ENCODE measurements around the gene LRRC25.
A peak's percentile ranks its signal among the peaks of the same experiment; 100 is the strongest.

LRRC25 gene

GRCh38 chr19:18417250-18418028 is 20.0 kb upstream of the LRRC25 start:
- TF ChIP-seq, protein P1, sequence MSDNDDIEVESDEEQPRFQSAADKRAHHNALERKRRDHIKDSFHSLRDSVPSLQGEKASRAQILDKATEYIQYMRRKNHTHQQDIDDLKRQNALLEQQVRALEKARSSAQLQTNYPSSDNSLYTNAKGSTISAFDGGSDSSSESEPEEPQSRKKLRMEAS (IDR thresholded peaks at IDR 0.05; ENCODE audit: low read depth, low read length): no peak
- TF ChIP-seq CTCF (IDR thresholded peaks at IDR 0.05; ENCODE audit: low read depth, low read length) (no peak), POLR2A (IDR thresholded peaks at IDR 0.05; ENCODE audit: extremely low read depth, insufficient read length) (peak; percentile 31), MYC (IDR thresholded peaks at IDR 0.05; ENCODE audit: low read depth, low read length) (peak; percentile 61)
- DNase-seq (ENCODE audit: low read depth): peak; percentile 92
- peak overlapping the region; percentile 21 for H3K4me3 ChIP-seq (ENCODE audit: low read depth, low read length)

GRCh38 chr19:18416778-18417249 is 19.4 kb upstream of the LRRC25 start:
- DNase-seq (ENCODE audit: low read depth): peak; percentile 92
- H3K4me3 ChIP-seq (ENCODE audit: low read depth, low read length): peak overlapping the region; percentile 21
- TF ChIP-seq, protein P1 (IDR thresholded peaks at IDR 0.05; ENCODE audit: low read depth, low read length): peak; percentile 95
- TF ChIP-seq MYC (IDR thresholded peaks at IDR 0.05; ENCODE audit: low read depth, low read length): peak; percentile 88
- no peak for TF ChIP-seq CTCF (IDR thresholded peaks at IDR 0.05; ENCODE audit: low read depth, low read length)

GRCh38 chr19:18415178-18415867 is 17.9 kb upstream of the LRRC25 start:
- H3K4me3 ChIP-seq (ENCODE audit: low read depth, low read length): peak overlapping the region; percentile 25
- TF ChIP-seq MYC (IDR thresholded peaks at IDR 0.05; ENCODE audit: low read depth, low read length): peak; percentile 2; the same call in 1 of the 2 replicates
- TF ChIP-seq, protein P1 (IDR thresholded peaks at IDR 0.05; ENCODE audit: low read depth, low read length): no peak
- DNase-seq (ENCODE audit: low read depth): peak; percentile 94

GRCh38 chr19:18414504-18415177 is 17.2 kb upstream of the LRRC25 start:
- TF ChIP-seq CTCF (IDR thresholded peaks at IDR 0.05; ENCODE audit: low read depth, low read length) (no peak), MYC (IDR thresholded peaks at IDR 0.05; ENCODE audit: low read depth, low read length) (peak; percentile 57; the same call in 1 of the 2 replicates), POLR2A (IDR thresholded peaks at IDR 0.05; ENCODE audit: extremely low read depth, insufficient read length) (no peak)
- TF ChIP-seq, protein P1 (IDR thresholded peaks at IDR 0.05; ENCODE audit: low read depth, low read length): peak; percentile 86
- H3K4me3 ChIP-seq (ENCODE audit: low read depth, low read length): no peak overlapping the region
- peak; percentile 68 for DNase-seq (ENCODE audit: low read depth)

GRCh38 chr19:18412610-18413239 is 15.3 kb upstream of the LRRC25 start:
- TF ChIP-seq MYC (IDR thresholded peaks at IDR 0.05; ENCODE audit: low read depth, low read length) (no peak), POLR2A (IDR thresholded peaks at IDR 0.05; ENCODE audit: extremely low read depth, insufficient read length) (no peak), CTCF (IDR thresholded peaks at IDR 0.05; ENCODE audit: low read depth, low read length) (no peak)
- TF ChIP-seq, protein P1 (IDR thresholded peaks at IDR 0.05; ENCODE audit: low read depth, low read length): no peak
- no peak overlapping the region for H3K4me3 ChIP-seq (ENCODE audit: low read depth, low read length)
- DNase-seq (ENCODE audit: low read depth): peak; percentile 15
